H7 (cell line): ENCODE data around the gene SLC30A1. TPM values are rescaled to one million over a fixed set of nuclear protein-coding genes. Genes with fewer than 3 reads are reported as not detected.
"Not testable (repeated sequence)": the region's sequence is repeated elsewhere in the genome, so short reads cannot be mapped to it uniquely, and the experiment has no call there.

ENCODE experiments used
- DNase-seq: peaks from one replicate; pipeline ENCODE4 v3.0.0; 2012
- H3K27me3 ChIP-seq: 2 replicates; pipeline ENCODE4 v1.6.0; 2011; ENCODE audit warnings: mild to moderate bottlenecking, low read length; ENCODE audit not compliant: control insufficient read depth, insufficient read depth
- H3K36me3 ChIP-seq: replicated peaks from 2 replicates; pipeline ENCODE4 v1.5.1; 2011; ENCODE audit warnings: low read length; ENCODE audit not compliant: control insufficient read depth, insufficient read depth
- H3K4me3 ChIP-seq: 2 replicates; pipeline ENCODE4 v1.5.1; 2011; ENCODE audit warnings: low read depth, mild to moderate bottlenecking, control low read depth, low read length, moderate library complexity; ENCODE audit not compliant: insufficient read depth
- total RNA-seq: library from RNA; depleted of rRNA; stranded (reverse); fragments of >200 nt; shearing (Covaris generic); gene quantifications from 2 replicates; pipeline ENCODE4 v1.2.3, GENCODE V29; 2014; rRNA removed

The SLC30A1 gene, protein sequence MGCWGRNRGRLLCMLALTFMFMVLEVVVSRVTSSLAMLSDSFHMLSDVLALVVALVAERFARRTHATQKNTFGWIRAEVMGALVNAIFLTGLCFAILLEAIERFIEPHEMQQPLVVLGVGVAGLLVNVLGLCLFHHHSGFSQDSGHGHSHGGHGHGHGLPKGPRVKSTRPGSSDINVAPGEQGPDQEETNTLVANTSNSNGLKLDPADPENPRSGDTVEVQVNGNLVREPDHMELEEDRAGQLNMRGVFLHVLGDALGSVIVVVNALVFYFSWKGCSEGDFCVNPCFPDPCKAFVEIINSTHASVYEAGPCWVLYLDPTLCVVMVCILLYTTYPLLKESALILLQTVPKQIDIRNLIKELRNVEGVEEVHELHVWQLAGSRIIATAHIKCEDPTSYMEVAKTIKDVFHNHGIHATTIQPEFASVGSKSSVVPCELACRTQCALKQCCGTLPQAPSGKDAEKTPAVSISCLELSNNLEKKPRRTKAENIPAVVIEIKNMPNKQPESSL
- total RNA-seq, result 9.1 and 12.4 TPM in 2 replicates

DNA sequence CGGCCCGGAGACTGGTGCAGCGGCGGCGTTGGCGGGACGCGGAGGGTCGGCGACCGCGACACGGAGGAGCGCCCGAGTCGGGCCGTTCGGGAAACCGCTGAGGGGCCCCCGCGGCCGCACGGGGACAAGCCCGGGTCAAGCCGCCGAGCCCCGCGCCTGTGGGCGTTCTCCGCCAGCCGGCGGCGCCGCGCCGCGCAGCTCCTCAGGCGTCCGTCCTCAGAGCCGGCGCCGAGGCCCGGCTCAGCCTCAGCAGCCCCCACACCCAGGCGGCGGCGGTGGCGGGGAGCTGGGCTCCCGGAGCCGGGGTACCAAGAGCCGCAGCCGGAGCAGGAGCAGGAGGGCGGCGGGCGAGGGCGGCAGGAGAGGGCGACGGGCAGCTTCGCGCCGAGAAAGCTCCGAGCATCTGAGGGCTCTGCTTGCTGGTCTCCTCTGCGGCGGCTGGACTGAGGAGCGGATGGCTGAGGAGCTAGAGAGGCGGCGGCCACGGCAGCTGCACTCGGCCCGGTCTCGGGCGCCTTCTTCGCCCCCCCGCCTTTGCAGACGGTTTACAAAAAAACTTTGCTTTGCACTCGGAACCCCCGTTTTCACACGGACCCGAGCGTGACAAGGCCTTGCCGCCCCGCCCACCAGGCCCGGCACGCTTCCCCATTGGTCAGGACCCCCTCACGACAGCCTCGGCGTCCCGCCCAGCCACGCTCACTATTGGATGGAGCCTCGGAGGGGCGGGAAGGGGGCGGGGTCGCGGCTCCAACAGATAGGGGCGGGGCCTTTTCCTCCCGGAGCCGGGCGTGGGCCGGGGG lies at the start of gene SLC30A1:
TSS of gene SLC30A1 (minus strand) at position 522 of the 800 bp plus-strand sequence. CDS start 549 bp downstream, outside the sequence.
- H3K4me3 ChIP-seq, result peak within 1 kb of the TSS; percentile 98
- peak; percentile 99 for DNase-seq
- H3K27me3 ChIP-seq, result peaks cover 5% of the 10 kb centered on the region; the same call in 1 of the 2 replicates
- no peaks in the 10 kb centered on the region for H3K36me3 ChIP-seq

DNA sequence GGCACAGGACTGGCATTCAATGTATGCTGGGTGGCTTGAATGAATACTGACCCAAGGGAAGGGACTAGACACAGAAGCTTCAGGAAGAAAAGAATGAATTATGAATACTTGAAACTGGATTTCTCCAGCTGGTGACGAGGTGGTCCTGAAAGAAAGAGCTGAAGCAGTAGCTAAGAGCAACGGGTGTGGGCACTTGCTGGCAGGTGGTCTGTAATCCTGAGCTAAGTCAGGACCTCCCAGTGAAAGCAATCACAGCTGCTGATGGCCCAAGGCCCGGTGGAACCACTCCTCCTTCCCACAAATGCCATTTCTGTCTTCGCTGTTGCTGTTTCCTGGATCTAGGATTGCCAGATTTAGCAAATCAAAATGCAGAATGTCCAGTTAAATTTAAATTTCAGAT lies 49.5 kb upstream of the SLC30A1 start:
- no peaks in the 10 kb centered on the region for H3K36me3 ChIP-seq
- no peak for DNase-seq
- no peak overlapping the region for H3K4me3 ChIP-seq
- H3K27me3 ChIP-seq, result no peaks in the 10 kb centered on the region

DNA sequence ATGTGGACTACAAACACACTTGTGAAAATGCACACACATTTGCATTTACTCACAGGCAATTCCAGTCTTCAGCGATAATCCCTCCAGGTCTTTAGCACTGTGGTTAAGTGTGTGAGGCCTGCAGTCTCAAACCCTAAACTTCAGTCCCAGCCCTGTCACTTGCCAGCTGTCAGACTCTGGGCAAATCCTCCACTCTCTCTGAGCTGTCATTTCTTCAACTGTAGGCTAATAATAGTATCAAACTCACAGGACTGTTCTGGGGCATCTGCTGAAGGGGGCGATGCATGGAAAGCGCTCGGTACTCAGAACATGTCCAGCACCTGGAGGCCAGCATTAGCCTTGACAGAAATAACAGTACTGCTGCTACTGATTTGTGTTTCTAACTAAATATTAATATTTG lies 48.3 kb upstream of the SLC30A1 start:
- Histone ChIP-seq H3K4me3 (no peak overlapping the region), H3K36me3 (no peaks in the 10 kb centered on the region), H3K27me3 (no peaks in the 10 kb centered on the region)
- DNase-seq, result no peak

DNA sequence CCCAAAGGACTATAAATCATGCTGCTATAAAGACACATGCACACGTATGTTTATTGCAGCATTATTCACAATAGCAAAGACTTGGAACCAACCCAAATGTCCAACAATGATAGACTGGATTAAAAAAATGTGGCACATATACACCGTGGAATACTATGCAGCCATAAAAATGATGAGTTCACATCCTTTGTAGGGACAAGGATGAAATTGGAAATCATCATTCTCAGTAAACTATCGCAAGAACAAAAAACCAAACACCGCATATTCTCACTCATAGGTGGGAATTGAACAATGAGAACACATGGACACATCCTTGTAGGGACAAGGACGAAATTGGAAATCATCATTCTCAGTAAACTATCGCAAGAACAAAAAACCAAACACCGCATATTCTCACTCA lies 46.9 kb upstream of the SLC30A1 start:
- DNase-seq, H3K27me3 ChIP-seq, H3K4me3 ChIP-seq, H3K36me3 ChIP-seq: not testable (repeated sequence)

DNA sequence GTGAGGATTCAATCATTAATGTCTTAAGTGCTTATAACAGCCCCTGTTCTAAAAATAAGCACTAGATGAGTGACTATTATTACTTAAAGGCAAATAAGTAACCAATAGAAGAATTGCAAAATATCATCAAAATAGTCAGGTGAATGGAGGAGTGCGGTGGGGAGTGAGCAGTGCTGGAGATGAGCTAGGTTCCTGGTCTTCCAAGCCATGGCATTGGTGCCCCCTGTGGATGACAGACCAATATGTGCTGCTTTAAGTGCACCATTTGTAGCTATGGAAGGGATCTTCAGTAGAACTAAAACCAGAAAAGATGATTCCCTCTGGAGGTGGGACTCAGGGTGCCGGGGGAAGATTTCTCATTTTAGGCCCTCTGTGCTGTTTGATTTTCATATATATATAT lies 46.1 kb upstream of the SLC30A1 start:
- no peaks in the 10 kb centered on the region for H3K36me3 ChIP-seq
- H3K27me3 ChIP-seq, result no peaks in the 10 kb centered on the region
- DNase-seq, result peak; percentile 58
- H3K4me3 ChIP-seq, result no peak overlapping the region

DNA sequence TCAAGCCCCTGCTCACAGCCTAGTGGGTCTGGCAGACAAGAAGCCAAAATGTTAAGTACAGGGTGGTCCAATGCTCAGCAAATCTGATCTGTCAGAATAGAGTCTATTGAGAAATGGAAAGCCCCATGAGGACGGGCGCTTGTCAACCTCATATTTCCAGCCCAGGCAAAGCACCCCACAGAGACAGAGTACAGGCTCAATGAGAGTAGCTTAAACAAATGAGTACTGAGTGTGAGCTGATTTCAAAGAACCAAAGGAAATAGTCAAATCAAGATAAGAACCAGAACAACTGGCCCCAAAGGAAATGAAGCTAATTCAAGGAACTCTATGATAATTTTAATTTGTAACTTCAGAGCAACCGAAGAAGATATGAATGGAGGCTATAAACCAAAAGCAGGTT lies 44.6 kb upstream of the SLC30A1 start:
- no peak for DNase-seq
- H3K4me3 ChIP-seq, result no peak overlapping the region
- H3K27me3 ChIP-seq, result no peaks in the 10 kb centered on the region
- H3K36me3 ChIP-seq, result no peaks in the 10 kb centered on the region

DNA sequence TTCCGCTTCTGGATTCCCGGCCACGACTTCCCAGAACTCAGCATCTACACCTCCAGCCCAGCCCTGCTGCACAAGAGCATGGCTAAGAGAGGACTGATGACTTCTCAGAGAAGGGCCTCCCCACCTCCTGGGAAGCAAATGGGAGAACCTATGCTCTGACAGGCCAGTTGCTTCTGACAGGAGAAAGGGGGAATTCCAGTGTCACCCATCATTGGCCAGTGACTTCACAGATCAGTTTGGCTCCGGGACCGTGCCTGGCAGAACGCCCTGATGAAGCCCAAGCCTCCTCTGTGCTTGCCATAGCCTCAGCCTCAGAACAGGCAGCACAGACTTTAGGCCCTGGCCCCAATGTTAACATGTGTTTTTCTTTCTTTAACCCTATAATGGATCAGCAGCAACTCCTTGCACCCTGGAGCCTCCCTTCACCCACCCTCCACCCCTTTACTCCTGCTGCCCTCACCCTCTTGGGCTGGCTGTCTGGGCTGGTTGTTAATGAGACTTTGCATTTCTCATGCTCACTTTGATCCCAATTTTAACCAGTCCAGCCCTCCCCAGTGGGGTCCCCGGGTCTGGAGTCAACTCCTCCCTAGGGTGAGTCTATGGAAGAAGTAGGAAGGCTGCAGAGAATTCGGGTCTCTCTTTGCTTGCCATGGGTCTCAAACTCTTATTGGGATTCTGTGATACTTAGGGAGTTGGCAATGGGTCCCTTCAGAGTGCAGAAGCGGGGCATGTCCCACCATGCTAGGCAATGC lies 42.7 kb upstream of the SLC30A1 start:
- Histone ChIP-seq H3K4me3 (no peak overlapping the region), H3K36me3 (no peaks in the 10 kb centered on the region), H3K27me3 (no peaks in the 10 kb centered on the region)
- DNase-seq, result no peak

DNA sequence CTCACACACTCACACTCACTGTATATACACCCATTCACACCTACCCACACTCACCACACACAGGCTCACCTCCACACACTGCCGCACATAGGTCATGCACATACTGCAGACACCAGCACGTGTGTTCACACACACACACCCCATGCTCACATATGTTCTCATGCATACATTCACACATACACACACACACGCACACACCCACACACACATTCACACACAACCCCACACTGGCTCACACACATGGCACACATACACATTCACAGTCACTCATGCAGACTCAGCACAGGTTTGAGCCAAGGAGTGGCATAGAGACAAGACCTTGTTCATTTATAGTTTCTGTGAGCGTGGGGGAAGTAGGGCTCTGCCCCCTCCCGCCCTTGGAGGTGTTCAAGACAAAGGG lies 41.1 kb upstream of the SLC30A1 start:
- no peaks in the 10 kb centered on the region for H3K27me3 ChIP-seq
- no peak overlapping the region for H3K4me3 ChIP-seq
- DNase-seq, result no peak
- H3K36me3 ChIP-seq, result no peaks in the 10 kb centered on the region

DNA sequence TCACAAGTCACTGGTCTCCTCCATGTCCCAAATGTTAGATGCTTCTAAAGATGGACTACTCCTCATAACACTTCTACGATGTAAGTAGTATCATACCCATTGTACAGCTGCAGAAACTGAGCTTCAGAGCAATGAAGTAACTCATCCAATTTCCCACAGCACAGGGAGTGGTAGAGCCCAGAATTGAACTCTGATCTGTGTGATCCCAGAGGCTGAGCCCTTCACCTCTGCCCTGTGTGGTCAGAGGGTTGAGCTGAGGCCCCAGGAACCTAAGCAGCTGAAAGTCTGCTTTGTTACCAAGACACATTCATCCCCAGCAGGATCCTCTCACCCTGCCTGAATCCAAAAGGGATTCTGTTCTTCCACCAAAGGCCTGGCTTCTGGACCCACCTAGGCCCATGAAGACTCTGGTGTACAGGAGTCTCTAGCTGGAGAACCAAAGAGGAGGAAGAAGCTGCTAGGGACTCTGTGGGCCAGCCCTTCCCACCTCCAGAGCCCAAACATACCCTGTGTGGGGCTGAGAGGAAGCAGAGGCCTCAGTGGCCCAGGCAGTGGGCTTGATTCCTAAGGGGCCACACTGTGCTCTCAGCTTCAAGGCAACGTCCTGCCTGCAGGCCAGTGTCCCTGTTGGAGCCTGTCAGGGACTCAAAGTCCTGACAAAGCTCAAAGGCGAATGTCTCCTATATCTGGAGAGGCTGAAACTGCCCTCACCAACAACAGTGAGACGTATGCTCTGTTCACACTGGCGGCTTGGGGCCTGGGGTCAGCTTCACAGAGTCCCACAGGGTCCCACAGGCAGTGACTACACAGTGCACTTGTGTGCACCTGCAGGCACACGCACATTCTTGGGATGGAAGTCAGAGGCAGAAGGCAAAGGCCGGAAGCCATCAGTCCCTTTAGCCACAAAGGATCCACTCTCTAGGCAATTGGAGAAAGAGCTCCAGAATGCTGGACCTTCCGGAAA lies 40.4 kb upstream of the SLC30A1 start:
- Histone ChIP-seq H3K27me3 (no peaks in the 10 kb centered on the region), H3K36me3 (no peaks in the 10 kb centered on the region), H3K4me3 (no peak overlapping the region)
- no peak for DNase-seq

DNA sequence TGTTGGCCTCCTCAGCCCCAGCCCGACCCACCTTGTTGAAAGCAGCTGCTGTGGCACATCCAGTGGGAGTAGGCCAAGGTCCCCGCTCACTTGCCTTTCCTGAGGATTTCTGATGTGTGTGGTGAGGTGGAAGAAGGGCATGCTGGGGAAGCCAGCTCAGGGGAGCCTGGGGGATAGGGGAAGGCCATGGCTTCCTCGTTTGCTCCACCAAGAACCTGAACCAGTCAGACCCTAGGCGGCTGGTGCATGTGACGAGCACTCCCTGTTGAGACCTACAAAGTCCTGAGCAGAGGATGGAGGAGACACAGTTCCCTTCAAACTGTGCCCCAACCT lies 38.0 kb upstream of the SLC30A1 start:
- no peak overlapping the region for H3K4me3 ChIP-seq
- H3K36me3 ChIP-seq, result no peaks in the 10 kb centered on the region
- DNase-seq, result no peak
- no peaks in the 10 kb centered on the region for H3K27me3 ChIP-seq

DNA sequence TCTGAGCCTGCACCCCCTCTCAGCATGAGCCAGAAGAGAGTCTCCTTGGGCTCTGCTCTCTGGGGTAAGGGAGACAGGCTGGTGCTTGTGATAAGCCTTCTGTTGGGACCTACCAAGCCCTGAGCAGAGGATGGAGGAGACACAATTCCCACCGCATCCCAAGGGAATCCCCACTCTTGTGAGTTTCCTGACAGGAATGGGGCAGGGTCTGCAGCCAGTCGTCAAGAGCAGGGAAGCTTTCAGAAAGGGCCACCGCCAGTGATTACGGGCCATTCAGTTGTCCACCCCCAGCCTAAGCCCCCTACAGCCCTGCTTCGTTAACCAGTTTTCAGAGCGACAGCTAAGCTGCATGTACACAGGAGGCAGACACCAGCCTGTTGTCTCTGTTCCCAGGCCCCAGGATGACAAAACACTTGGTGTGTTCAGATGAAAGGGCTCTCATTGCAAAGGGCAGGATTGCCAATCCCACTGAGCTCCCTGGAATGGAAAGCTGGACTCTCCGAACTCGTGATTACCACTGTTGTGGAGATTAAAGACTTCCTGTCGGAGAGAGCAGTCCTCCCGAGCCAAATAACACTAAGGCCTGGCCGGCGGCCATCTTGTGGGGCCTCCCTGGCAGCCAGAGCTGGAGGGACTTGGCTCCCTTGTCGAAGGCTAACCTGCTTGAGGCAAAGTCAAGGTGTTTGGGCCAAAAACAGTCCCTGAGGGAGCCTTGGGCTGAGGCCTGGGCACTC lies 37.4 kb upstream of the SLC30A1 start:
- no peak overlapping the region for H3K4me3 ChIP-seq
- no peaks in the 10 kb centered on the region; the same call in 1 of the 2 replicates for H3K27me3 ChIP-seq
- DNase-seq, result no peak
- no peaks in the 10 kb centered on the region for H3K36me3 ChIP-seq

DNA sequence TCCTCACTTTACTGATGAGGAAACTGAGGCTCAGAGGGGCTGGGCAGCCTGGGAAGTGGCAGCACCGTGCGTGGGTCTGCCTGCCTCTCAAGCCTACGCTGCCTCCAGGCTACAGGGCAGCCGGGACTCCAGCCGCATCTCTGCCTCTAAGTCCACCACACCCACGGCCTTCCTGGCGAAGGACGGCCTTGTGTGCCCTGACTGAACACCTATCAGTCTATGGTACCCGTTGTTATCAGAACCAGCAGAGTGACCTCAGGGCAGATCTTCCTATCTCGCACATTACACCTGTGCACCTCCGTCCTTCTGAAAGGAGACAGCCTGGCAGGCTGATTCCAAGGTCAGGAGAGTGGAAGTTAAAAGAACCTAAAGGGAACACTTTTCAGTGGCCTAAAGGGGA lies 35.7 kb upstream of the SLC30A1 start:
- H3K36me3 ChIP-seq, result no peaks in the 10 kb centered on the region
- H3K4me3 ChIP-seq, result no peak overlapping the region
- DNase-seq, result no peak
- no peaks in the 10 kb centered on the region; the same call in 1 of the 2 replicates for H3K27me3 ChIP-seq

DNA sequence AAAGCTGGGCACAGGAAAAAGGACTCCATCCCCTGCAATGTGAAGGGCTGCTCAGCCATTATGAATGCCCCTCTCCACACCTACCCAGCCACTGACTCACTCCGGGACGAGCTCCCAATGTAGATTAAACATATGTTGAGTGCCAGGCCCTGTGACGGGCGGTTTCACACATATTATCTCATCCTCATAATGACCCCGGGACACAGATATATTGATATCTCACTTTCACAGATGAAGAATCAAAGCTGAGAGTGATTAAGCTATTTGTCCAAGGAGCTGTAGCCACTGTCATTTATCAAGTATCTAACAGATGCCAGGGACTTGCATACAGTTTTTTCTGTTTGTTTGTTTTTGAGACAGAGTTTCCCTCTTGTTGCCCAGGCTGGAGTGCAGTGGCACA lies 35.0 kb upstream of the SLC30A1 start:
- Histone ChIP-seq H3K36me3 (no peaks in the 10 kb centered on the region), H3K27me3 (no peaks in the 10 kb centered on the region; the same call in 1 of the 2 replicates), H3K4me3 (no peak overlapping the region)
- DNase-seq, result no peak
